ENCODE measurements around the gene GATA5. TPM values are rescaled to one million over a fixed set of nuclear protein-coding genes. Genes with fewer than 3 reads are reported as not detected.

Gene GATA5
- total RNA-seq, 3 donors from 2014 or later: 0.73 TPM; not detected in 2

- H3K27ac ChIP-seq: no peak overlapping the region
- no peak for DNase-seq (ENCODE audit: low spot score in 2 of 2)
- H3K4me1 ChIP-seq: no peaks in the 10 kb centered on the region
- H3K36me3 ChIP-seq: no peaks in the 10 kb centered on the region
- H3K4me3 ChIP-seq: no peak overlapping the region
- TF ChIP-seq POLR2AphosphoS5 (IDR thresholded peaks at IDR 0.05) (no peak), CTCF (IDR thresholded peaks at IDR 0.05) (no peak), POLR2A (IDR thresholded peaks at IDR 0.05) (no peak)
- no peaks in the 10 kb centered on the region for H3K9me3 ChIP-seq
- intact Hi-C loops (cut with DNase I; ENCODE audit: low total_unique reads): no loop called here
- peaks cover under 1 to 62% of the 10 kb centered on the region in 2 donors for H3K27me3 ChIP-seq
Measured at GRCh38 chr20:62489186-62489931, 13.6 kb upstream of the GATA5 start.

GRCh38 chr20:62488470-62488869, 12.7 kb upstream of the GATA5 start:
- intact Hi-C loops (cut with DNase I; ENCODE audit: low total_unique reads): no loop called here
- DNase-seq (ENCODE audit: low spot score in 2 of 2): no peak

GRCh38 chr20:62487561-62488354, 12.0 kb upstream of the GATA5 start:
- TF ChIP-seq POLR2AphosphoS5 (IDR thresholded peaks at IDR 0.05): no peak
- TF ChIP-seq POLR2A (IDR thresholded peaks at IDR 0.05): no peak
- TF ChIP-seq CTCF (IDR thresholded peaks at IDR 0.05): no peak
- no peak overlapping the region for H3K4me3 ChIP-seq
- no peak for DNase-seq (ENCODE audit: low spot score in 2 of 2)
- intact Hi-C loops (cut with DNase I; ENCODE audit: low total_unique reads): no loop called here
- no peaks in the 10 kb centered on the region for H3K9me3 ChIP-seq
- H3K36me3 ChIP-seq: no peaks in the 10 kb centered on the region
- peaks cover 4 to 72% of the 10 kb centered on the region in 2 donors for H3K27me3 ChIP-seq
- no peak overlapping the region for H3K27ac ChIP-seq
- H3K4me1 ChIP-seq: no peaks in the 10 kb centered on the region

More at GRCh38 chr20:62488470-62488869, 12.7 kb upstream of the GATA5 start:
- Histone ChIP-seq H3K4me3 (no peak overlapping the region), H3K36me3 (no peaks in the 10 kb centered on the region), H3K9me3 (no peaks in the 10 kb centered on the region), H3K4me1 (no peaks in the 10 kb centered on the region), H3K27ac (no peak overlapping the region), H3K27me3 (peaks cover 4 to 70% of the 10 kb centered on the region in 2 donors)
- TF ChIP-seq POLR2AphosphoS5 (IDR thresholded peaks at IDR 0.05) (no peak), CTCF (IDR thresholded peaks at IDR 0.05) (no peak), POLR2A (IDR thresholded peaks at IDR 0.05) (no peak)

GRCh38 chr20:62487118-62487517, 11.3 kb upstream of the GATA5 start:
- Histone ChIP-seq H3K9me3 (no peaks in the 10 kb centered on the region), H3K4me1 (no peaks in the 10 kb centered on the region), H3K27me3 (peaks cover 4 to 79% of the 10 kb centered on the region in 2 donors), H3K4me3 (no peak overlapping the region), H3K36me3 (no peaks in the 10 kb centered on the region), H3K27ac (no peak overlapping the region)
- TF ChIP-seq CTCF (IDR thresholded peaks at IDR 0.05) (no peak), POLR2A (IDR thresholded peaks at IDR 0.05) (no peak), POLR2AphosphoS5 (IDR thresholded peaks at IDR 0.05) (no peak)
- DNase-seq (ENCODE audit: low spot score in 2 of 2): no peak
- intact Hi-C loops (cut with DNase I; ENCODE audit: low total_unique reads): no loop called here

GRCh38 chr20:62486484-62486883, 10.7 kb upstream of the GATA5 start:
- no peak for DNase-seq (ENCODE audit: low spot score in 2 of 2)
- H3K4me1 ChIP-seq: no peaks in the 10 kb centered on the region
- no peaks in the 10 kb centered on the region for H3K9me3 ChIP-seq
- TF ChIP-seq CTCF (IDR thresholded peaks at IDR 0.05) (no peak), POLR2AphosphoS5 (IDR thresholded peaks at IDR 0.05) (no peak), POLR2A (IDR thresholded peaks at IDR 0.05) (no peak)
- H3K36me3 ChIP-seq: no peaks in the 10 kb centered on the region
- no peak overlapping the region for H3K27ac ChIP-seq
- H3K27me3 ChIP-seq: peaks cover 4 to 83% of the 10 kb centered on the region in 2 donors
- no peak overlapping the region for H3K4me3 ChIP-seq
- intact Hi-C loops (cut with DNase I; ENCODE audit: low total_unique reads): no loop called here
